ENCODE measurements around the gene PIGK.

DNA sequence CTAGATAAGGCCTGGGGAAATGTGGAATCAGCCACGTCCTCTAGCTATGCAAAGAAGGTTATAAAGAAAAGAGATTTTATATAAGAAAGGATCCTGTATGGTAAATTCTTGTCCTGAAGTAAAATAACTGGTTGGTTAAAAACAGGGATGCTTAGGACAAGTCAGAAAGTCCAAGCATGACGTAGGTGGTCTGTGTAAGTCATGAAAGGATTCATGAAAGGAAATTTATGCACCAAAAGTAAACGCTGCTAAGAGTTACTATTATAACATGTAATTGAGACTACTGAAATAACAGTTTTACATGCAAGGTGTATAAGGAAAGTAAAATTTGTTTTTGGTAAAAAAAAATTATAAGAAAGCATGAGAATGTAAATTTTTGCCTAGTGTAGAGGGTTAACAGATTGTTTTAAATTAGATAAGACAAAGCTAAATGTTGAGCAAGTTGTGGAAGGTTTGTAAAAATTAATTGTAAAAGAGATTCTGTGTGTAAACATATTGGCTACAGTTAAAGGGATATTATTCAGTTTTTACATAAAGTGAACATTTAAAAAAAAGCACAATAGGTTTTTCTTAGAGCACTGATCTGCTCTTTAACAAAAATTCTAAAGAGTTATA, 43.9 kb downstream of the PIGK start:
- TF ChIP-seq POLR2A (IDR thresholded peaks at IDR 0.05) = no peak
- TF ChIP-seq, protein P1, sequence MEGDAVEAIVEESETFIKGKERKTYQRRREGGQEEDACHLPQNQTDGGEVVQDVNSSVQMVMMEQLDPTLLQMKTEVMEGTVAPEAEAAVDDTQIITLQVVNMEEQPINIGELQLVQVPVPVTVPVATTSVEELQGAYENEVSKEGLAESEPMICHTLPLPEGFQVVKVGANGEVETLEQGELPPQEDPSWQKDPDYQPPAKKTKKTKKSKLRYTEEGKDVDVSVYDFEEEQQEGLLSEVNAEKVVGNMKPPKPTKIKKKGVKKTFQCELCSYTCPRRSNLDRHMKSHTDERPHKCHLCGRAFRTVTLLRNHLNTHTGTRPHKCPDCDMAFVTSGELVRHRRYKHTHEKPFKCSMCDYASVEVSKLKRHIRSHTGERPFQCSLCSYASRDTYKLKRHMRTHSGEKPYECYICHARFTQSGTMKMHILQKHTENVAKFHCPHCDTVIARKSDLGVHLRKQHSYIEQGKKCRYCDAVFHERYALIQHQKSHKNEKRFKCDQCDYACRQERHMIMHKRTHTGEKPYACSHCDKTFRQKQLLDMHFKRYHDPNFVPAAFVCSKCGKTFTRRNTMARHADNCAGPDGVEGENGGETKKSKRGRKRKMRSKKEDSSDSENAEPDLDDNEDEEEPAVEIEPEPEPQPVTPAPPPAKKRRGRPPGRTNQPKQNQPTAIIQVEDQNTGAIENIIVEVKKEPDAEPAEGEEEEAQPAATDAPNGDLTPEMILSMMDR (IDR thresholded peaks at IDR 0.05) = no peak
